Measurements from ENCODE around the gene C16orf74. TPM values are rescaled to one million over a fixed set of nuclear protein-coding genes. Genes with fewer than 3 reads are reported as not detected.
A peak's percentile ranks its signal among the peaks of the same experiment; 100 is the strongest.

Gene C16orf74
- total and polyA plus RNA-seq, 8 donors: 1.3 to 17.5 (median 11.9) TPM

DNA sequence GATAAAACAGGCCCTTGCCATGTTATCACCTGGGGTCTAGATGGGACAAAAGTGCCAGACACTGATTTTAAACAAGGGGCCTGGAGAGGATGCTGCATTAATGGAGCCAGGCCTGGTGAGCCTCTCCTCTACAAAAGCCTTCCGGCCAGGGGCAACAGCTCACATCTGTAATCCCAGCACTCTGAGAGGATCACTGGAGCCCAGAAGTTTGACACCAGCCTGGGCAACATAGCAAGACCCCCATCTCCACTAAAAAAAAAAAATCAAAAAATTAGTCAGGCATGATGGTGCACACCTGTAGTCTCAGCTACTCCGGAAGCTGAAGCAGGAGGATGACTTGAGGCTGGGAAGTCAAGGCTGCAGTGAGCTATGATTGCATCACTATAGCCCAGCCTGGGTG is 65.6 kb downstream of the C16orf74 start:
- no peak for DNase-seq
- H3K4me3 ChIP-seq: no peak overlapping the region
- TF ChIP-seq, protein P1, sequence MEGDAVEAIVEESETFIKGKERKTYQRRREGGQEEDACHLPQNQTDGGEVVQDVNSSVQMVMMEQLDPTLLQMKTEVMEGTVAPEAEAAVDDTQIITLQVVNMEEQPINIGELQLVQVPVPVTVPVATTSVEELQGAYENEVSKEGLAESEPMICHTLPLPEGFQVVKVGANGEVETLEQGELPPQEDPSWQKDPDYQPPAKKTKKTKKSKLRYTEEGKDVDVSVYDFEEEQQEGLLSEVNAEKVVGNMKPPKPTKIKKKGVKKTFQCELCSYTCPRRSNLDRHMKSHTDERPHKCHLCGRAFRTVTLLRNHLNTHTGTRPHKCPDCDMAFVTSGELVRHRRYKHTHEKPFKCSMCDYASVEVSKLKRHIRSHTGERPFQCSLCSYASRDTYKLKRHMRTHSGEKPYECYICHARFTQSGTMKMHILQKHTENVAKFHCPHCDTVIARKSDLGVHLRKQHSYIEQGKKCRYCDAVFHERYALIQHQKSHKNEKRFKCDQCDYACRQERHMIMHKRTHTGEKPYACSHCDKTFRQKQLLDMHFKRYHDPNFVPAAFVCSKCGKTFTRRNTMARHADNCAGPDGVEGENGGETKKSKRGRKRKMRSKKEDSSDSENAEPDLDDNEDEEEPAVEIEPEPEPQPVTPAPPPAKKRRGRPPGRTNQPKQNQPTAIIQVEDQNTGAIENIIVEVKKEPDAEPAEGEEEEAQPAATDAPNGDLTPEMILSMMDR (IDR thresholded peaks at IDR 0.05): no peak
- no peak overlapping the region for H3K27ac ChIP-seq
- ATAC-seq: no peak
- H3K4me1 ChIP-seq: peaks cover 10 to 21% of the 10 kb centered on the region in 2 donors
- peaks cover 0 to 9% of the 10 kb centered on the region in 2 donors for H3K36me3 ChIP-seq
- intact Hi-C loops (cut with DNase I): no loop called here
- H3K9me3 ChIP-seq: no peaks in the 10 kb centered on the region
- peaks cover 0 to 11% of the 10 kb centered on the region in 2 donors for H3K27me3 ChIP-seq

DNA sequence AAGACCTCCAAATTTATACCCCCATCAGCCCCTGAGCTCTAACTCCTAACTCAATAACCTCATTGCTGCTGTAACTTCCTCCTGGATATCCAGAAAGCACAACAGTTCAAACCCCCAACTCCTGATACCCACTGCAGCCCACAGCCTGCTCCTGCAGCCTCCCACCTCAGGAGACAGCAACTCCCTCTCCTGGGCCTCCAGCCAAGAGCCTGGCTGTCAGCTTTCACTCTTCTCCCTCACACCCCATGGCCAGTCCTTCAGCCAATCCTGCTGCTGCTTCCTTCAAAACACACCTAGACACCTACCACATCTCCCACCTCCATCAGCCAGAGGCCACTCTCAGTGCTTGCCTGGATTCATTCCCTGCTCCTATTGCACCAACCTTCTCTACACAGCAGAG is 67.5 kb downstream of the C16orf74 start:
- no peaks in the 10 kb centered on the region for H3K9me3 ChIP-seq
- intact Hi-C loops (cut with DNase I): no loop called here
- H3K27ac ChIP-seq: no peak overlapping the region
- peaks cover 0 to 11% of the 10 kb centered on the region in 2 donors for H3K36me3 ChIP-seq
- H3K4me1 ChIP-seq: peaks cover 4 to 12% of the 10 kb centered on the region in 2 donors
- DNase-seq: no peak
- H3K4me3 ChIP-seq: no peak overlapping the region
- TF ChIP-seq, protein P1 (IDR thresholded peaks at IDR 0.05): no peak
- no peak for ATAC-seq
- H3K27me3 ChIP-seq: no peaks in the 10 kb centered on the region

DNA sequence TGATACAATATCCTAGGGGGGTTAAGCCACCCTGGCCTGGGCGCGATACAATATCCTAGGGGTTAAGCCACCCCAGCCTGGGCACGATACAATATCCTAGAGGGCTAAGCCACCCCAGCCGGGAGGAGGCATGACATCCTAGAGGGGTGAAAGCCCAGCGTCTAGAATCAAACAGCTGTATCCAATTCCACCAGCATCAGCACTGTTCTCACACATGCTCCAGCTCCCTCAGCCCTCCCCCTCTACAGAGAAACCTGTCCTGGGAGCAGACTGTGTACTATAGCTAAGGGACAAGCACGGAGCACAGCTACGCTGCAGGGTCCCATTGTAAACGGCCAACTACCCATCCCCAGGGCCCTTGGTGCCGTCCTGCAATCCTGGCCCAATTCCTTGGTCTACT is 68.4 kb downstream of the C16orf74 start:
- DNase-seq: no peak
- H3K4me1 ChIP-seq: peaks cover 0 to 3% of the 10 kb centered on the region in 2 donors
- H3K9me3 ChIP-seq: no peaks in the 10 kb centered on the region
- no peak overlapping the region for H3K27ac ChIP-seq
- peaks cover 0 to 20% of the 10 kb centered on the region in 2 donors for H3K36me3 ChIP-seq
- TF ChIP-seq, protein P1 (IDR thresholded peaks at IDR 0.05): no peak
- no peak overlapping the region for H3K4me3 ChIP-seq
- no peaks in the 10 kb centered on the region for H3K27me3 ChIP-seq
- ATAC-seq: no peak
- intact Hi-C loops (cut with DNase I): no loop called here

DNA sequence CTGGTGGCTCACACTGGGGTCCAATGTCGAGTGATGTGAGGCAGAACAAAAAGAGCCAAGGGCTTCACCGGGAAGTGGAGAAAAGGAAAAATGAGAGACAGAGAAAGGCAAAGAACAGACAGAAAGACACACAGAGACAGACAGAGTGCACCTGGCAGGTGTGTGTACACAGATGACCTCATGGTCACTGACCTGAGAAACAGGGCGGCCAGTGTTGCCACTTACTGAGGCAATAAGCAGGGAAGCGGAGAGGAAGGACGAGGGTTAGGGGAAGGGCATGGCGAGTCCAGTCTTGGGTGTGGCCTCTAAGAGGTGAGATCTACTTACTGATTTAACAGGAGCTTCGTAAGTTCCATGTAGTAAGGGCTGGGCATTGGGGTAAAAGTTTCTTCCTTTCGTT is 69.6 kb downstream of the C16orf74 start:
- peak; percentile 61 for ATAC-seq
- intact Hi-C loops (cut with DNase I): no loop called here

DNA sequence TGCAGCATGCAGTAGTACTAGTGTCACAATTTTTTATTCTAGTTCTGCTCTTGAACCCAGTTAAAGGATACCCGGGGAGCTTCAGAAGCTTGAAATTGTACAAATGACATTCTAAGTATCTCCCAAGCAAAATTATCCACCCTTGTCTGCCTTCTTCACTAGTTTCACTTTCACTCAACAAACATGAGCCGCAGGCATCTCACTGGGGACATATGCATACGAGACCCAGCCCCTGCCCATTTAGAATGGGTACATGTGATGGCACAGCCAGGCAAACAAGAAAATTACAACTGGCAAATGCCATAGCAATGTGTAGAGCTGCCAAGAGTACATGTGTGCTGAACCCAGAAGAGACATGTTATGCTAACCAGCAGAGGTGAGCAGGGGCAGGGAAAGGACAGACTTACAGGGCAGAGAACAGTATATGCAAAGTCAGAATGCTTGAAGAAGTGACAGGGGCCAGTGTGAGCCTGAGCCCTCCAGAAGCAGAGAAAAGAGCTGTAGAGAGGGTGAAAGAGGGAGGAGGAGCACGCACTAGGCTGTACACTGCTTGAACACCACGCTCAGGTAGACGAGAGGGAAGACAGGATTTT is 70.4 kb downstream of the C16orf74 start:
- H3K27ac ChIP-seq: no peak overlapping the region
- peak; percentile 20 for ATAC-seq
- TF ChIP-seq, protein P1 (IDR thresholded peaks at IDR 0.05): no peak

More for the DNA sequence above, 69.6 kb downstream of the C16orf74 start:
- Histone ChIP-seq H3K4me1 (no peaks in the 10 kb centered on the region), H3K4me3 (no peak overlapping the region), H3K27ac (no peak overlapping the region), H3K36me3 (peaks cover 0 to 31% of the 10 kb centered on the region in 2 donors), H3K27me3 (no peaks in the 10 kb centered on the region), H3K9me3 (no peaks in the 10 kb centered on the region)
- DNase-seq: no peak
- TF ChIP-seq, protein P1 (IDR thresholded peaks at IDR 0.05): no peak

More for the DNA sequence above, 70.4 kb downstream of the C16orf74 start:
- no peaks in the 10 kb centered on the region for H3K4me1 ChIP-seq
- intact Hi-C loops (cut with DNase I): no loop called here
- H3K4me3 ChIP-seq: no peak overlapping the region
- no peaks in the 10 kb centered on the region for H3K27me3 ChIP-seq
- no peak for DNase-seq
- peaks cover 0 to 38% of the 10 kb centered on the region in 2 donors for H3K36me3 ChIP-seq
- H3K9me3 ChIP-seq: no peaks in the 10 kb centered on the region
